ENCODE data around the gene PUDP.
"Not testable (repeated sequence)": the region's sequence is repeated elsewhere in the genome, so short reads cannot be mapped to it uniquely, and the experiment has no call there.

DNA sequence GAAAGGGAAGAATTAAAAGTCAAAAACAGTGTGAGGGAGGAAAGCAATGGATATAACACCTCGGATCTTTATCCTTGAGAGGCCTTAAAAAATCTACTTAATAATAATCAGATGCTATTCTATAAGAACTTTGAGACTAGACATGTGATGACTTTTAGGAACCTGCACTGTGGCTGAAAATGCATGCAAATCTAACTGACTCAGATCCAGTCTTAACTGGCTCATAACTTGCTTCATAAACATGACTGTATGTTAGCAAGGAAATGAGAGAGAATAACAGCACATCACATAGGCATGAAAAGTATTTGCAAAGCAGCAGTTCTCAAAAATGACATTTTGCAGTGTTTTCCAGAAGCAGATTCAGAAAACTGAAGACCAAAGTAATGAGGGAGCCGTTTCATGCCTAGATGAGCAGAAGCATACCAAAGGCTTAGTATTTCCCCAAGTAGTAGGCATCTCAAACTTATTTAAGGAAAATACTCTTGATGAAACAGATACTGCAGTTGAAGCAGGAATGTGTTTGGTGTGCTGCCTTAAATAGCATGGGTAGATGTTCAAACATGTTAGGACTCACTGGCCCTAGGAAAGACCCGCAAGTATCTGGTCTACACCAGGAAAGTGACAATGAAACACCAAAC lies 104.0 kb downstream of the PUDP start:
- TF ChIP-seq, protein P1, sequence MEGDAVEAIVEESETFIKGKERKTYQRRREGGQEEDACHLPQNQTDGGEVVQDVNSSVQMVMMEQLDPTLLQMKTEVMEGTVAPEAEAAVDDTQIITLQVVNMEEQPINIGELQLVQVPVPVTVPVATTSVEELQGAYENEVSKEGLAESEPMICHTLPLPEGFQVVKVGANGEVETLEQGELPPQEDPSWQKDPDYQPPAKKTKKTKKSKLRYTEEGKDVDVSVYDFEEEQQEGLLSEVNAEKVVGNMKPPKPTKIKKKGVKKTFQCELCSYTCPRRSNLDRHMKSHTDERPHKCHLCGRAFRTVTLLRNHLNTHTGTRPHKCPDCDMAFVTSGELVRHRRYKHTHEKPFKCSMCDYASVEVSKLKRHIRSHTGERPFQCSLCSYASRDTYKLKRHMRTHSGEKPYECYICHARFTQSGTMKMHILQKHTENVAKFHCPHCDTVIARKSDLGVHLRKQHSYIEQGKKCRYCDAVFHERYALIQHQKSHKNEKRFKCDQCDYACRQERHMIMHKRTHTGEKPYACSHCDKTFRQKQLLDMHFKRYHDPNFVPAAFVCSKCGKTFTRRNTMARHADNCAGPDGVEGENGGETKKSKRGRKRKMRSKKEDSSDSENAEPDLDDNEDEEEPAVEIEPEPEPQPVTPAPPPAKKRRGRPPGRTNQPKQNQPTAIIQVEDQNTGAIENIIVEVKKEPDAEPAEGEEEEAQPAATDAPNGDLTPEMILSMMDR (IDR thresholded peaks at IDR 0.05): not testable (repeated sequence)
- TF ChIP-seq POLR2A (IDR thresholded peaks at IDR 0.05): not testable (repeated sequence)

Data from Peyer's patch (tissue), 4 donors.